ENCODE measurements around the gene SLF2.
"Not testable (repeated sequence)": the region's sequence is repeated elsewhere in the genome, so short reads cannot be mapped to it uniquely, and the experiment has no call there.

- TF ChIP-seq, protein P1, sequence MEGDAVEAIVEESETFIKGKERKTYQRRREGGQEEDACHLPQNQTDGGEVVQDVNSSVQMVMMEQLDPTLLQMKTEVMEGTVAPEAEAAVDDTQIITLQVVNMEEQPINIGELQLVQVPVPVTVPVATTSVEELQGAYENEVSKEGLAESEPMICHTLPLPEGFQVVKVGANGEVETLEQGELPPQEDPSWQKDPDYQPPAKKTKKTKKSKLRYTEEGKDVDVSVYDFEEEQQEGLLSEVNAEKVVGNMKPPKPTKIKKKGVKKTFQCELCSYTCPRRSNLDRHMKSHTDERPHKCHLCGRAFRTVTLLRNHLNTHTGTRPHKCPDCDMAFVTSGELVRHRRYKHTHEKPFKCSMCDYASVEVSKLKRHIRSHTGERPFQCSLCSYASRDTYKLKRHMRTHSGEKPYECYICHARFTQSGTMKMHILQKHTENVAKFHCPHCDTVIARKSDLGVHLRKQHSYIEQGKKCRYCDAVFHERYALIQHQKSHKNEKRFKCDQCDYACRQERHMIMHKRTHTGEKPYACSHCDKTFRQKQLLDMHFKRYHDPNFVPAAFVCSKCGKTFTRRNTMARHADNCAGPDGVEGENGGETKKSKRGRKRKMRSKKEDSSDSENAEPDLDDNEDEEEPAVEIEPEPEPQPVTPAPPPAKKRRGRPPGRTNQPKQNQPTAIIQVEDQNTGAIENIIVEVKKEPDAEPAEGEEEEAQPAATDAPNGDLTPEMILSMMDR (IDR thresholded peaks at IDR 0.05): not testable (repeated sequence)
- TF ChIP-seq POLR2A (IDR thresholded peaks at IDR 0.05): not testable (repeated sequence)
Measured at GRCh38 chr10:100975397-100975796, 62.6 kb downstream of the SLF2 start.
